PC-3 (cell line): ENCODE measurements around the gene LHFPL6.

Source experiments
- EZH2 ChIP-seq: fragments of 300-600 bp; sonication (generic); IDR thresholded peaks from one replicate; pipeline ENCODE4 v1.6.1; 2017; ENCODE audit warnings: antibody characterized with exemption, mild to moderate bottlenecking, low read length; ENCODE audit not compliant: unreplicated experiment
- EZH2phosphoT487 ChIP-seq: fragments of 300-600 bp; sonication (generic); IDR thresholded peaks from 2 replicates; pipeline ENCODE4 v1.6.1; 2018; ENCODE audit warnings: mild to moderate bottlenecking, antibody characterized with exemption, low read length, borderline replicate concordance
- TF ChIP-seq, protein P1 (sequence below): fragments of 300-600 bp; sonication (generic); conservative IDR thresholded peaks from 2 replicates; pipeline ENCODE4 v1.5.1; 2017; ENCODE audit warnings: antibody characterized with exemption, low read depth, mild to moderate bottlenecking, low read length

DNA sequence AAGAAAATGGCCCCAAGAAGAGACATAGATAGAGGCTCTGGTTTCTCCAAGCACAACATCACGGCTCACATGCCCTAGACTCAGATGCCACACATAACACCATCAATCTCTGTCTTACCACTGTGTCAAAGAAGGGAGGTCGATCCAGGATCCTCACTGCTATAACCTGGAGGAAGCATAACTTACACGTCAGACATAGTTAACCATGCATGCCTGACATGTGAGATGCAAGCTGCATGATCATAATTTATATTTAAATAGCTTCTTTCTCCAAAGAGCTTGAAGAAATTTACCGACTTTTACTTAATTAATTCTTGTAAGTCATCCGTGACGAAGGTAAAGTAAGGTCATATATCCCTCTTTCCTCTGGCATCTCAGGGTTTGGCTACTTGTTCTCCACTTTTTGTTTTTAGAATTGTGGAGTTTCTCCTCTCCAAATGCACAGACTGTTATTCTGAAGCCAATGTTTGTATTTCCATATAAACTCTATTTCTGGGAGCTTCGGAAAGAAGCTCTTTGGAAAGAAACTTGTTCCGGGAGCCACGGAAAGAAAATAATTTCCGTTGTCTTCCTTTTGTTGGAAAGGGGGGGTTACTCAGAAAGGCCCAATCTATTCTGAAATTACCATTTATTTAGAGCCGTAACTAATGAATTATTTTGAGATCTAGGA, 205.6 kb downstream of the LHFPL6 start:
- TF ChIP-seq, protein P1, sequence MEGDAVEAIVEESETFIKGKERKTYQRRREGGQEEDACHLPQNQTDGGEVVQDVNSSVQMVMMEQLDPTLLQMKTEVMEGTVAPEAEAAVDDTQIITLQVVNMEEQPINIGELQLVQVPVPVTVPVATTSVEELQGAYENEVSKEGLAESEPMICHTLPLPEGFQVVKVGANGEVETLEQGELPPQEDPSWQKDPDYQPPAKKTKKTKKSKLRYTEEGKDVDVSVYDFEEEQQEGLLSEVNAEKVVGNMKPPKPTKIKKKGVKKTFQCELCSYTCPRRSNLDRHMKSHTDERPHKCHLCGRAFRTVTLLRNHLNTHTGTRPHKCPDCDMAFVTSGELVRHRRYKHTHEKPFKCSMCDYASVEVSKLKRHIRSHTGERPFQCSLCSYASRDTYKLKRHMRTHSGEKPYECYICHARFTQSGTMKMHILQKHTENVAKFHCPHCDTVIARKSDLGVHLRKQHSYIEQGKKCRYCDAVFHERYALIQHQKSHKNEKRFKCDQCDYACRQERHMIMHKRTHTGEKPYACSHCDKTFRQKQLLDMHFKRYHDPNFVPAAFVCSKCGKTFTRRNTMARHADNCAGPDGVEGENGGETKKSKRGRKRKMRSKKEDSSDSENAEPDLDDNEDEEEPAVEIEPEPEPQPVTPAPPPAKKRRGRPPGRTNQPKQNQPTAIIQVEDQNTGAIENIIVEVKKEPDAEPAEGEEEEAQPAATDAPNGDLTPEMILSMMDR: no peak
- TF ChIP-seq EZH2: no peak
- no peak for TF ChIP-seq EZH2phosphoT487
